HUES48 (cell line): ENCODE data around the gene UQCC3.
A peak's percentile ranks its signal among the peaks of the same experiment; 100 is the strongest.
"Not testable (repeated sequence)": the region's sequence is repeated elsewhere in the genome, so short reads cannot be mapped to it uniquely, and the experiment has no call there.

Source experiments
- H3K27ac ChIP-seq: one replicate; pipeline ENCODE4 v1.7.0; 2013; ENCODE audit warnings: low read depth, low read length, inconsistent platforms
- H3K27me3 ChIP-seq: 2 replicates; pipeline ENCODE4 v1.6.1; 2013; ENCODE audit warnings: mild to moderate bottlenecking, low read length; ENCODE audit not compliant: control insufficient read depth, insufficient read depth
- H3K36me3 ChIP-seq: 2 replicates; pipeline ENCODE4 v1.6.1; 2013; ENCODE audit warnings: low read length; ENCODE audit not compliant: control insufficient read depth, insufficient read depth
- H3K4me1 ChIP-seq: 2 replicates; pipeline ENCODE4 v1.6.1; 2013; ENCODE audit warnings: mild to moderate bottlenecking, low read length; ENCODE audit not compliant: control insufficient read depth, insufficient read depth
- H3K4me3 ChIP-seq: 2 replicates; pipeline ENCODE4 v1.5.1; 2013; ENCODE audit warnings: mild to moderate bottlenecking, low read depth, low read length
- H3K9ac ChIP-seq: 2 replicates; pipeline ENCODE4 v1.6.1; 2013; ENCODE audit warnings: mild to moderate bottlenecking, low read depth, low read length, moderate library complexity
- H3K9me3 ChIP-seq: 2 replicates; pipeline ENCODE4 v1.6.1; 2013; ENCODE audit warnings: low read length; ENCODE audit not compliant: control insufficient read depth, insufficient read depth

Gene UQCC3

DNA sequence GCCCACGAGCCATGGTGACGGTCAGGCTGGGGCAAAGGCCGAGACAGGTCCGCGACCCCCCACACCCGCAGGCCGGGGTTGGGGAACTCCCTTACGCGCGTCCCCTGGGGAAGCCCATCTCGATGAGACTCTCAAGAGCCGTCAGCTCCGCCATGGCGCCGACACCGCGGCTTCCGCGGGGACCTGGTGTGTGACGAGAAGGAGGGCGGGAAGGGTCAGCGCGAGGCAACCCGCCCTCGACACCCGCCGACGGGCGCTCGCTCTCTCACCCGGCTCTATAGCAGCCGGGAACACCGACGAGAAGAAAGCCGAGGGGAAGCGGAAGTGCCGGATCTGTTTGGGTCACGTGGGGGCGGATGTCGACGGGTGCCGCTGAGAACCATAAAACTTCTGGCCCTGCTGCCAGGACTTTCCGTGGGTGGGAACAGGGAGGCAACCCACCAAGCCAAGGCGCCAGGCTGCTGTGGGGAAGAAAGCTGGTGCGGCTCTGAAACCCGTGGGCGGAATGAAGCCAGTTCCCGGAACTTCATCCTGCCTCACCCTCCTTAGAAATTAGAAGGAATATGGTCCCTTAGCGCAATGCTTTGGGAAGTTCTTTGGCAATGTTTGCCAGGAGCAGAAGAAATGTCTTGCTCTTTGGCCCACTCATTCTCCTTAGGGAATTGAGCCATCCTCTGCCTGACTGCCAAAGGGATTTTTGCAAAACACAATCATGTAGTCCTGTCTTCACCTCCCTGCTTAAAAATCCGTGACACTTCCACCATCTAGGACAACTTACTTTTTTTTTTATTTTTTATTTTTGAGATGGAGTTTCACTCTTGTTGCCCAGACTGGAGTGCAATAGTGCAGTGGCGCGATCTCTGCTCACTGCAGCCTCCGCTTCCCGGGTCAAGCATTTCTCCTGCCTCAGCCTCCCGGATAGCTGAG lies 7.6 kb downstream of the UQCC3 start, which contains the start of gene UBXN1:
Gene UBXN1 (minus strand): TSS at position 304 of the 927 bp plus-strand sequence. CDS start 150 bp downstream, at position 154.
- Histone ChIP-seq H3K9me3 (no peaks in the 10 kb centered on the region), H3K27ac (peak within 1 kb of the TSS; percentile 73), H3K36me3 (peaks cover 29% of the 10 kb centered on the region)

DNA sequence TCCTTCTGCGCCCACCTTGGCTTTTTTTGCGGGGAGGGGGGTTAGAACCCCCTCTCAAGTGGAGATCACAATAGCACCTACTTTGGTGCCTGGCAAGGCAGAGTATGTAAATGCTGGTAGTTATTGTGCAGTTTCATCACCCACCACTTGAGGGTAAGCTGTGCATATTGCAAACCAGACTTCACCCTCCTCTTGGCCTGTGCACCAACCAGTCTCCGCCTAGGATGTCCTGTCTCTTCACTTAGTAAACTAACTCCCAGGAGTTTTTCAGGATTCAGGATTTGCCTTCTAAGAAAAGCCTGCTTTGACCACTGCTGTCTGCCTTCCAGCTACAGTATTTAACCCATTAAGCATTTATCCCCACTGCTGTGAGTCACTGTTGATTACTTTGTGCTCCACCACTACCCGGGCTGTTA lies 9.4 kb downstream of the UQCC3 start:
- H3K27me3 ChIP-seq, result no peaks in the 10 kb centered on the region
- no peak overlapping the region for H3K9ac ChIP-seq
- no peaks in the 10 kb centered on the region for H3K9me3 ChIP-seq
- no peak overlapping the region for H3K27ac ChIP-seq
- H3K4me3 ChIP-seq, result no peak overlapping the region
- H3K36me3 ChIP-seq, result peaks cover 21% of the 10 kb centered on the region
- peaks cover 9% of the 10 kb centered on the region; the same call in 1 of the 2 replicates for H3K4me1 ChIP-seq

More for the DNA sequence above, 7.6 kb downstream of the UQCC3 start, which contains the start of gene UBXN1:
- H3K4me1 ChIP-seq, result peaks cover 9% of the 10 kb centered on the region; the same call in 1 of the 2 replicates
- no peaks in the 10 kb centered on the region for H3K27me3 ChIP-seq
- H3K9ac ChIP-seq, result peak within 1 kb of the TSS; percentile 73
- H3K4me3 ChIP-seq, result peak within 1 kb of the TSS; percentile 88

DNA sequence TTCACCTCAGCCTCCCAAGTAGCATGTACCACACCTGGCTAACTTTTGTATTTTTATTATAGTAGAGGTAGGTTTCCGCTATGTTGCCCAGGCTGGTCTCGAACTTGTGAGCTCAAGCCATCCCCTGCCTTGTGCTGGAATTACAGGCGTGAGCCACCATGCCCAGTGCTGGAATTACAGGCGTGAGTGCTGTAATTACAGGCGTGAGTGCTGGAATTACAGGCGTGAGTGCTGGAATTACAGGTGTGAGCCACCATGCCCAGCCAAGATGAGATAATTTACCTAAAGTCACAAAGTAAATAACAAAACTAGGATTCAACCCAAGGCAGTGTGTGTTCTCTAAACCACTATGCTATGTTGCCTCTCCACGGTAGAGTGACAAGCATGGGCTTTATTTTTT lies 11.0 kb downstream of the UQCC3 start:
- no peak overlapping the region for H3K27ac ChIP-seq
- H3K4me3 ChIP-seq, result no peak overlapping the region
- H3K36me3 ChIP-seq, result peaks cover 7% of the 10 kb centered on the region
- H3K4me1 ChIP-seq, result peaks cover 9% of the 10 kb centered on the region; the same call in 1 of the 2 replicates
- no peak overlapping the region for H3K9ac ChIP-seq
- H3K9me3 ChIP-seq, result no peaks in the 10 kb centered on the region
- H3K27me3 ChIP-seq, result no peaks in the 10 kb centered on the region

DNA sequence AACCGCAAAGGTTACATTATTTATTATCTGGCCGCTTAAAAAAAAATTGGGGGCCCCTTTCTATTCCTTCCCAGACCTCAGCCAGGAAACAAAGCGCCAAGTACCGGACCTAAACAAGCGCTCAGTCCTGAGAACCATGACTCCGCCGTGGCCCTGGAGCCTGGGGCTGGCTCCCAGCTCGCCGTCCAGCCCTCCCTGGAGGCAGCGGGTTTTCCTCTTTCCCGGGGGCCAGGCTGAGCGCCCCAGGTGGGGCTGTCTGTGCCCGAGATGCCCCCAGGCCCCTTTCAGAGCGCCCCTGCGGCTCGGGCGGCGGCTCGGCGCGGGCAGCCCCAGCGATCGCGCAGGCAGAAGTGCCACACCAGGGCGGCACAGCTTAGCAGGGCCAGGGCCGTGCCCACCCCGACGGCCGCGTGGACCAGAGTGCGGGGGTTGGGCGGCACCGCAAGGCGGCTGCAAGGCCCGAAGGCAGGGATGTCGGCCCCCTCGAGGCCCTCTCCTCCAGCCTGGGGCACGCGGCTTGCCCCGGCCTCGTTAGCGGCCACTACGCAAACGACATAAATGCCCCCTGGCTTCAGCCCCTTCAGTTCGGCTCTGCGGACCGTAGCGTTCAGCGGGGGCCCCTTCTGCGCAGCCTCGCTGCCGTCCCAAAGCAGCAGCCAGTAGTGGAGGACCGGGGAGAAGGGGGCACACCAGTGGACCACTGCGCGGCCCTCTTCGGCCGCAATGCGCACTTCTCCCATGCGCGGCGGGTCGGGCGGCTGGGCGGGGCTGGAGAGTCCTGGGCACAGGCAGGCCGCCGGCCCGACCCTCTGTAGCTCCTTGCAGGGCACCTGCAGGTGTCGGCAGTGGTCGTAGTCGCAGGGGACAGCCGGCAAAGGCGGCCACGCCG lies 16.3 kb downstream of the UQCC3 start:
- H3K9me3 ChIP-seq, result no peaks in the 10 kb centered on the region
- H3K9ac ChIP-seq, result no peak overlapping the region
- H3K36me3 ChIP-seq, result peaks cover 29% of the 10 kb centered on the region
- no peaks in the 10 kb centered on the region for H3K4me1 ChIP-seq
- no peak overlapping the region for H3K4me3 ChIP-seq
- H3K27ac ChIP-seq, result no peak overlapping the region
- H3K27me3 ChIP-seq, result no peaks in the 10 kb centered on the region

DNA sequence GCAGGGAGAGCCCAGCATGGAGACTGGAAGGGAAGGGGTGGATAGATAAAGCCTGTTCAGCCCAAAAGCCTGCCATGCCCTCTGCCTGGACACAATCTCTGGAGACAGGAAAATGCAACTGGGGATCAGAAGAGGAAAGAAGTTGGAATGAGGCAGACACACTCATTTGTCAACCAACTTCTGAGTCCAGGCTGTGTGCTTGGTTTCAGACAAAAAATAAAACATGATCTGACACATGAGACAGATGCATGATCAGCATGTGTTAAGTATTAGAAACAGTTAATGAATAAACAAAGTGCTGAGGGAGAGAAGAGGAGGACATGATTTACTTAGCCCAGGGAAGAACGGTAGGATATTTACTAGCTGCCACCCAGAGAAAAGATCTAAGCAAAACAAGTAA lies 17.0 kb downstream of the UQCC3 start:
- Histone ChIP-seq H3K4me1 (no peaks in the 10 kb centered on the region), H3K36me3 (peaks cover 36% of the 10 kb centered on the region), H3K4me3 (no peak overlapping the region), H3K27ac (no peak overlapping the region), H3K9me3 (no peaks in the 10 kb centered on the region), H3K9ac (no peak overlapping the region), H3K27me3 (no peaks in the 10 kb centered on the region)

DNA sequence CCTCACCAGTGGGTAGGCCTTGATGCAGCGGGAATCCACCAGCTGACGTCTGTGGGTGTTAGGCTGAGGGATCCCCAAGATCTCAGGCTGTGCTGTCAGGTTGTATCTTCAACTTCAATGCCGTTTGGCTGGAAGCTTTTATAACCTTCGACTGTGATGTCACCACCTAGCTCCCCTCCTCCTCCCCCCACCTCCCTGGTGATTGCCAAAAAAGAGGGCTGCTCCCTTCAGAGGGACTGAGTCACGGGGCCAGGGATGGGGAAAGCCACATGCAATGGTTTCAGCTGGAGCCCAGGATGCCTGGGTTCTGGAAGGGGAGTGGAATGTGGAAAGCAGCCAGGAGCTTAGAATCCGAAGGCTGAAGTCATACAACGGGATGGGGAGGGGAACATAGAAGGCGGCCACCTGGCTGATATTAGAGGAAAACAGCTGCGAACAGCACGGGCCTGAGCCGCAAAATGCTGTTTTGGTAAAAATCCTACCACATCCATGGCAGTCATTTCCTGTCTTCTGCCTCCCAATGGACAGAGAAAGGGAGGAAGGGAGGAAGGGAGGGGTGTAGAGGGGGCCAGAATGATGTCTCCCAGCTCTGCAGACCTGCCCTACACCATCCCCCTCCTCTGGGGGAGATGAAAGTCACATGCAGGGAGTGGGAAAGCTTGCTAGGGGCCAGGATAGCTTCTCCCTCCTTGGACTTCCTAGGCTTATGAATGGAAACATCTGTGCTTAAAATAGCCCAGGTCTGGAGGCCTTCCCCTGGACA lies 18.1 kb downstream of the UQCC3 start, which contains the start of gene LRRN4CL:
Gene LRRN4CL (minus strand): TSS at position 110 of the 763 bp plus-strand sequence. CDS start 1,022 bp downstream, outside the sequence.
- peaks cover 44% of the 10 kb centered on the region for H3K36me3 ChIP-seq
- no peaks in the 10 kb centered on the region for H3K4me1 ChIP-seq
- H3K27me3 ChIP-seq, result no peaks in the 10 kb centered on the region
- no peak within 1 kb of the TSS for H3K27ac ChIP-seq
- no peak within 1 kb of the TSS for H3K9ac ChIP-seq
- H3K4me3 ChIP-seq, result no peak within 1 kb of the TSS
- H3K9me3 ChIP-seq, result no peaks in the 10 kb centered on the region

DNA sequence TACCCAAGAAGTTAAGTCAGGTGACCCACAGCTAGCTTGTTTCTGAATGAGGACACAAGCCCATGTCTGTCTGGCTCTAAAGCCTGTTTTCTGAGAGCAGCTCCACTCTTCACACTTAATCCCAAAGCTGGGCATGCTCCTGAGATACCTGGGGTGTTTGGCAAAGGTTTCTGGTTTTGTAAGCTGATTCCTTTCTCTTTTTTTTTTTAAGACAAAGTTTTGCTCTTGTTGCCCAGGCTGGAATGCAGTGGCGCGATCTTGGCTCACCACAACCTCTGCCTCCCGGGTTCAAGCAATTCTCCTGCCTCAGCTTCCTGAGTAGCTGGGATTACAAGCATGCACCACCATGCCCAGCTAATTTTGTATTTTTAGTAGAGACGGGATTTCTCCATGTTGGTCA lies 22.2 kb downstream of the UQCC3 start:
- not testable (repeated sequence) for H3K27ac ChIP-seq, H3K9me3 ChIP-seq, H3K4me1 ChIP-seq, H3K9ac ChIP-seq, H3K4me3 ChIP-seq, H3K27me3 ChIP-seq
- peaks cover 44% of the 10 kb centered on the region for H3K36me3 ChIP-seq

DNA sequence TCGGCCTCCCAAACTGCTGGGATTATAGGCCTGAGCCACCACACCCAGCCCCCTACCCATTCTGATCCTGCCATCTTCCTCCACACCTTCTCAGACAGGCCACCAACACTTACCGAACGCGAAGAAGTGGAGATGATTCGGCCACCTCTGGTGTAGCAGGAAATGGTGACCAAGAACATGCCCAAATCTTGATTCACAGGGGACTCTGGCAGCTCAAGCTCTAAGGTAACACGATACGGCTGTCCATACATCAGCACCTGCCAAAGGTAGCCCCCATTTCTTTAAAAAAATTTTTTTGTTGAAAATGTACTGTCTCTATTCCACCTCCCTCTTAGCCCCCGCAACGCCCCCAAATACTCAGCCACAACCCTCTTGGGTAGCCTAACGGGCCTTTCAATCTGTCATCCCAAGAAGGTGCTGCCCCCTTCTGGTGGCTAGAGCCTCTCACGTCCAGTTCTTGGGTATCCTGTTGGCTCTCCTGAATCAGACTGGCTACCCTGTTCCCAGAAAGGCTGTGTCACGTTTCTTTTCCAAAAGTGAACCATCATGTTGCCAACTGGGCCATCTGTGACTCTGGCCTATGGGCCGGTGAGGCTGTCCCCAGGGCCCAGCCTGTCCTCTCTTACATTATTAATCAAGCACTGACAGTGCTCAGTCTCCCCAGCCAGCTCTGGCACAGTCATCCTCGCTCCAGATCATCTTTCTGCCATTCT lies 23.1 kb downstream of the UQCC3 start:
- H3K4me1 ChIP-seq, result no peaks in the 10 kb centered on the region
- H3K27me3 ChIP-seq, result no peaks in the 10 kb centered on the region
- H3K9ac ChIP-seq, result no peak overlapping the region
- no peaks in the 10 kb centered on the region for H3K9me3 ChIP-seq
- peak overlapping the region; percentile 60 for H3K27ac ChIP-seq
- no peak overlapping the region for H3K4me3 ChIP-seq
- H3K36me3 ChIP-seq, result peaks cover 45% of the 10 kb centered on the region

DNA sequence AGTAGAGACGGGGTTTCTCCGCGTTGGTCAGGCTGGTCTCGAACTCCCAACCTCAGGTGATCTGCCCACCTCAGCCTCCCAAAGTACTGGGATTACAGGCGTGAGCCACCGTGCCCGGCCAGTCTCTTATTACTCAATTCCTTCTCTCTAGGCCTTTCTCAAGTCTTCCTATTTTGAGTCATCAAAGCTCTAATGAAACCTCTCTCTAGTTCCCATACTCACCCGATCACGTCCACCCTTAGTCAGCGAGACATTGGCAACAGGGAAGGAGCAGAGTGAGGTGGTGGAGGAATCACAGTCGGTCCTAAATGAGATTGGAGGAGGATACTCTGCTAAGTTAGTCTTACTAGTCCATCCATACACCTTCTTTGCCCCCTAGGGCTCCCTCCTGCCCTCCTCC lies 30.8 kb downstream of the UQCC3 start:
- Histone ChIP-seq H3K9me3 (no peaks in the 10 kb centered on the region), H3K27ac (no peak overlapping the region), H3K36me3 (peaks cover 34% of the 10 kb centered on the region), H3K27me3 (no peaks in the 10 kb centered on the region), H3K4me3 (no peak overlapping the region), H3K4me1 (no peaks in the 10 kb centered on the region), H3K9ac (no peak overlapping the region)

DNA sequence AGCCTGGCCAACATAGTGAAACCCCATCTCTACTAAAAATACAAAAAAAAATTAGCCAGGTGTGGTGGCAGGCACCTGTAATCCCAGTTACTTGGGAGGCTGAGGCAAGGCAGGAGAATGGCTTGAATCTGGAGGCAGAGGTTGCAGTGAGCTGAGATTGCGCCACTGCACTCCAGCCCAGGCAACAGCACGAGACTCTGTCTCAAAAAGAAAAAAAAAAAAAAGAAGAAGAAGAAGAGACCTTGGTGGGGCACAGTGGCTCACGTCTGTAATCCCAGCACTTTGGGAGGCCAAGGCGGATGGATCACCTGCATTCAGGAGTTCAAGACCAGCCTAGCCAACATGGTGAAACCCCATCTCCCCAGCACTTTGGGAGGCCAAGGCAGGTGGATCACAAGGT lies 32.4 kb downstream of the UQCC3 start:
- not testable (repeated sequence) for H3K27me3 ChIP-seq, H3K4me3 ChIP-seq, H3K9me3 ChIP-seq, H3K9ac ChIP-seq, H3K27ac ChIP-seq
- H3K36me3 ChIP-seq, result peaks cover 34% of the 10 kb centered on the region
- H3K4me1 ChIP-seq, result peaks cover 14% of the 10 kb centered on the region
